Parathyroid adenoma (tissue), 2 donors: ENCODE measurements around the gene SPATA13.

Source experiments
- H2AFZ ChIP-seq: fragments of 300-600 bp; sonication (generic); one replicate; pipeline ENCODE4 v1.7.0; 2017; ENCODE audit warnings: antibody characterized with exemption, mild to moderate bottlenecking
- H3K27ac ChIP-seq: fragments of 300-600 bp; sonication (generic); one replicate; pipeline ENCODE4 v1.7.0; 2017
- H3K27me3 ChIP-seq: fragments of 300-600 bp; sonication (generic); one replicate; pipeline ENCODE4 v1.7.0; 2017; ENCODE audit warnings: low read length; ENCODE audit not compliant: control insufficient read depth, insufficient read depth
- H3K36me3 ChIP-seq: fragments of 300-600 bp; sonication (generic); one replicate; pipeline ENCODE4 v1.7.0; 2017; ENCODE audit warnings: low read length; ENCODE audit not compliant: control insufficient read depth, insufficient read depth
- H3K4me1 ChIP-seq: fragments of 300-600 bp; sonication (generic); one replicate; pipeline ENCODE4 v1.7.0; 2017; ENCODE audit warnings: control low read depth
- H3K4me2 ChIP-seq: fragments of 300-600 bp; sonication (generic); one replicate; pipeline ENCODE4 v1.7.0; 2017; ENCODE audit warnings: low read length
- H3K4me3 ChIP-seq: fragments of 300-600 bp; sonication (generic); one replicate; pipeline ENCODE4 v1.7.0; 2017; ENCODE audit warnings: low read depth, low read length
- H3K79me2 ChIP-seq: fragments of 300-600 bp; sonication (generic); one replicate; pipeline ENCODE4 v1.7.0; 2017; ENCODE audit warnings: control low read depth
- H3K9ac ChIP-seq: fragments of 300-600 bp; sonication (generic); one replicate; pipeline ENCODE4 v1.7.0; 2017; ENCODE audit warnings: mild to moderate bottlenecking
- H3K9me3 ChIP-seq: fragments of 300-600 bp; sonication (generic); one replicate; pipeline ENCODE4 v1.7.0; 2017; ENCODE audit warnings: low read length; ENCODE audit not compliant: control insufficient read depth
- TF ChIP-seq, protein P1 (sequence below): fragments of 300-600 bp; sonication (generic); IDR thresholded peaks from one replicate; pipeline ENCODE4 v1.7.0; 2017; ENCODE audit warnings: antibody characterized with exemption, mild to moderate bottlenecking
- donor health status: primary hyperparathyroidism.

SPATA13 gene

DNA sequence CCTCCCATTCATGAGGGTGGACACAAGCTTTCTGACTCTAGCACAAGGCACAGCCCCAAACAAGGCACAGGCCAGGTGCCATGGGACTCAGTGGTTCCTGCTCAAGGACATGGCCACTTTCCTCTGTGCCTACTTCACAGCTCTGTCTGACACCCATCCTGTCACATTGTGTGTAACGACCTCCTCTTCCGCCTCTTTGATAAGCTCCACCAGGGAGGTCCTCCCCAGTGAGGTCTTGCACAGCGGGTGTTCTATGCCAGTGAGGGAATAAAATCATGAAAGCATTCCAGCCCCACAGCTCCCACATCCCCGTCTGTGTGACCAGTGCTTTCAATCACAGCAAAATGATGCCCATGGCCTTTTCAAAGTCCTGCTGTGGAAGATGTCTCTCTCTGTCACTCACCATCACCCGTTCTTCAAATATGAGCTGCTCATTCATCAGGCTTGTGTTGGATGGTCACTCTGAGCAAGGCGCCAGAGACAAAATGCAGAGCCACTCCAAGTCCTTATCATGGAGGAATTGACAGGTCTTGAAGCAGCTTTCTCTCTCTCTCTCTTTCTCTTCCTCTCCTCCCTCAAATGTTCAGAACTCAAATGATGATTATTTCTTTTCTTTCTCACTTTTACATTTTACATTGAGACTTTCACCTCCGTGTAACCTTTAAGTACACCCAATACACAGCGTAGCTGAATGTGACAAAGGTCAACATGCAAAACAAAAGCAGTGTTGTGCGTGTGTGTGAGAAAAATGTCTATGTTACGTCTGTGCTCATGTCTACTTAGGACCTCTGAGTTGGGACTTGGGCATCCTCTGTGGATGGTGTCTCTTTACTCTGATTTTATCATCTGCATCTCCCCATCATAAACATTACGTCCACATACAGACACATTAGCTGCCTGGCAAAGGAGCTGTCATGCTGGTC, 8.0 kb upstream of the SPATA13 start:
- H3K9me3 ChIP-seq = no peaks in the 10 kb centered on the region
- TF ChIP-seq, protein P1, sequence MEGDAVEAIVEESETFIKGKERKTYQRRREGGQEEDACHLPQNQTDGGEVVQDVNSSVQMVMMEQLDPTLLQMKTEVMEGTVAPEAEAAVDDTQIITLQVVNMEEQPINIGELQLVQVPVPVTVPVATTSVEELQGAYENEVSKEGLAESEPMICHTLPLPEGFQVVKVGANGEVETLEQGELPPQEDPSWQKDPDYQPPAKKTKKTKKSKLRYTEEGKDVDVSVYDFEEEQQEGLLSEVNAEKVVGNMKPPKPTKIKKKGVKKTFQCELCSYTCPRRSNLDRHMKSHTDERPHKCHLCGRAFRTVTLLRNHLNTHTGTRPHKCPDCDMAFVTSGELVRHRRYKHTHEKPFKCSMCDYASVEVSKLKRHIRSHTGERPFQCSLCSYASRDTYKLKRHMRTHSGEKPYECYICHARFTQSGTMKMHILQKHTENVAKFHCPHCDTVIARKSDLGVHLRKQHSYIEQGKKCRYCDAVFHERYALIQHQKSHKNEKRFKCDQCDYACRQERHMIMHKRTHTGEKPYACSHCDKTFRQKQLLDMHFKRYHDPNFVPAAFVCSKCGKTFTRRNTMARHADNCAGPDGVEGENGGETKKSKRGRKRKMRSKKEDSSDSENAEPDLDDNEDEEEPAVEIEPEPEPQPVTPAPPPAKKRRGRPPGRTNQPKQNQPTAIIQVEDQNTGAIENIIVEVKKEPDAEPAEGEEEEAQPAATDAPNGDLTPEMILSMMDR = no peak
- no peaks in the 10 kb centered on the region for H3K4me1 ChIP-seq
- no peaks in the 10 kb centered on the region for H3K27me3 ChIP-seq
- no peak overlapping the region for H3K4me3 ChIP-seq
- H3K9ac ChIP-seq = no peak overlapping the region
- H3K27ac ChIP-seq = no peak overlapping the region
- no peak overlapping the region for H3K4me2 ChIP-seq
- no peaks in the 10 kb centered on the region for H3K79me2 ChIP-seq
- H3K36me3 ChIP-seq = no peaks in the 10 kb centered on the region
- H2AFZ ChIP-seq = no peak overlapping the region

DNA sequence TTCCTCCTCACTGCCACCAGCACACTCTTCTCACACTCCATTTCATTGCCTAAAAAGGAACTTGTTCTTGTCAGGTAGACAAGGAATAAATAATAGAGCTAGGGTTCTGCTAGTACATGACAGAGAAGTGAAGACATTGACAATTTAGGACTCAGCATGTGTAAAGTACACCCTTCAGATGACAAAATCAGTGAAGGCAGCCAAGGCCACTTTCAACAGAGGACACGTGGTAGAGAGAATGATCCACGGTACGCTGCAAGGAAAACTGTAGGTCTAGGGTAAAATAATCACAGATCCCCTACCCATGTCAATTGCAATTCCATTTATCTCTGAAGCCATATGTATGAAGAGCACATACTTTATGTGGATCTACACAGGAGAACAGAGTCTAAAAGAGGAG, 7.2 kb upstream of the SPATA13 start:
- no peaks in the 10 kb centered on the region for H3K36me3 ChIP-seq
- H3K4me3 ChIP-seq = no peak overlapping the region
- TF ChIP-seq, protein P1 = no peak
- no peak overlapping the region for H3K9ac ChIP-seq
- H3K9me3 ChIP-seq = no peaks in the 10 kb centered on the region
- no peaks in the 10 kb centered on the region for H3K27me3 ChIP-seq
- H3K79me2 ChIP-seq = no peaks in the 10 kb centered on the region
- no peak overlapping the region for H3K27ac ChIP-seq
- no peak overlapping the region for H3K4me2 ChIP-seq
- no peaks in the 10 kb centered on the region for H3K4me1 ChIP-seq
- H2AFZ ChIP-seq = no peak overlapping the region

DNA sequence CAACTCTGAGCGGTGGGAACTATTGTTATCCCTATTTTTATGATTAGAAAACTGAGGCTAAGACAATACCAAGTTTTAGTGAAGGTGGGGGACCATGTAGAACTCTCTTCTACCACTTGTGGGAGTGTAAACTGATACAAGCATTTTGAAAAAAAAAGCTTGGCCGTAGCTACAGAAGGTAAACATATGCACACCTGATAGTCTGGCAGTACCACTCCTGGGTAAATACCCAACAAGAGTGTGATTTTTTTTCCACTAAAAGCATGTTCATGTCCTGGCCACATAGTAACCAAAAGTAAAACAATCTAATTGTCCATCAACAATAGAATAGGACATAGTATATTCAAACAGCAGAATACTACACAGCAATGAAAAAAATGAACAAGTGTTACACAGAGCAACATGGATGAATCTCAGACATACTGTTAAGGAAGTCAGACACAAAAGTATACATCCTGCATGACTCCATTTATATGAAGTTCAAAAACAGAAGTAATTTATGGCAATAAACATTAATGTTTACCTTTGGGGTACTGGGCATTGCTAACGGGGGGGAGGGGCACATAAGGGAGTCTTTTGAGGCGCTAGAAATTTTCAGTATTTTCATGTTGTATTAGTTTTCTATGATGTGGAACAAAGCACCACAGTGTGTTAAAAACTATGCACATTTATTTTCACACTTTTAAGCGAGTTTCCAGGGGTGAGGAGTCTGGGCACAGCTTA, 6.4 kb upstream of the SPATA13 start:
- H3K27ac ChIP-seq = no peak overlapping the region
- H3K4me2 ChIP-seq = no peak overlapping the region
- no peaks in the 10 kb centered on the region for H3K9me3 ChIP-seq
- H3K4me1 ChIP-seq = no peaks in the 10 kb centered on the region
- no peaks in the 10 kb centered on the region for H3K79me2 ChIP-seq
- no peak overlapping the region for H2AFZ ChIP-seq
- no peak overlapping the region for H3K9ac ChIP-seq
- TF ChIP-seq, protein P1 = no peak
- no peaks in the 10 kb centered on the region for H3K27me3 ChIP-seq
- no peak overlapping the region for H3K4me3 ChIP-seq
- no peaks in the 10 kb centered on the region for H3K36me3 ChIP-seq

DNA sequence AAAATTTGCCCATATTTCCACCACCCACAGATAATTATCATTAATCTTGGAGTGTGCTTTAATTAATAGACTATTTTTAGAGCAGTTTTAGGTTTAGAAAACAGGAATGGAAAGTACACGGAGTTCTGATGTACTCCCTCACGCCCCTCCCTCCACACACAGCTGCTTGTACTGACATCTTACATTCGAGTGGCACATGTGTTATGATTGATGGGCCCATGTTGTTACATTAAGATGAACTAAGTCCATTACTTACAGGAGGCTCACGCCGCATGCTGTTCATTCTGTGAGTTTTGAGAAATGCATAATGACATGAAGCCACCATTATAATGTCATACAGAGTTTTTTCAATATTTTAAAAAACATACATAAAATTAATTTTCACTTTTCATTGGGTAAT, 1.2 kb upstream of the SPATA13 start:
- no peaks in the 10 kb centered on the region for H3K27me3 ChIP-seq
- no peaks in the 10 kb centered on the region for H3K36me3 ChIP-seq
- no peaks in the 10 kb centered on the region for H3K9me3 ChIP-seq
- H3K4me1 ChIP-seq = no peaks in the 10 kb centered on the region
- TF ChIP-seq, protein P1 = no peak
- no peak overlapping the region for H3K9ac ChIP-seq
- no peak overlapping the region for H2AFZ ChIP-seq
- no peak overlapping the region for H3K4me3 ChIP-seq
- H3K79me2 ChIP-seq = no peaks in the 10 kb centered on the region
- H3K4me2 ChIP-seq = no peak overlapping the region
- H3K27ac ChIP-seq = no peak overlapping the region
